DND-41 (cell line): ENCODE results near the gene NEURL1.

Source experiments
- CTCF ChIP-seq: IDR thresholded peaks from 2 replicates; pipeline ENCODE4 v1.5.1; 2012; ENCODE audit warnings: borderline replicate concordance, low read length, moderate library complexity, mild to moderate bottlenecking; ENCODE audit not compliant: poor library complexity, severe bottlenecking; ENCODE audit errors: extremely low read depth
- EZH2 ChIP-seq: IDR thresholded peaks from 3 replicates; pipeline ENCODE4 v1.6.1; 2012; ENCODE audit warnings: borderline replicate concordance, low read depth, mild to moderate bottlenecking, moderate library complexity, low read length, inconsistent platforms; ENCODE audit not compliant: severe bottlenecking

DNA sequence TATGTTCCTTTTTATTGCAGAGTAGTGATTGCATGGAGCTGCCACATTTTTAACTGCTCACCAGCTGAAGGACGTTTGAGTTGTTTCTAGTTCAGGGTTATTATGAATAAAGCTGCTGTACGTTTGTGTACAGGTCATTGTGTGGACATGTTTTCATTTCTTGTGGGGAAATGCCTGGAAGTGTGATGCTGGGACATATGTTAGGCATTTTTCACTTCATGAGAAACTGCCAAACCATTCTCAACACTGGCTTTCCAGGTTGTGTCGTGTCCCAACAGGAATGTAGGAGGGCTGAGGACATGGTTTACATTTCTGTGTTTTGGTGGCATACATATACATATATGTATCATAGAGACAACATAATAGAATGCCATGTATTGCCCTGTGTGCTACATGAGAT is 73.0 kb downstream of the NEURL1 start:
- TF ChIP-seq CTCF (no peak), EZH2 (no peak)
